Endothelial cell of umbilical vein (primary cell): ENCODE measurements around the gene GRM4. TPM values are rescaled to one million over a fixed set of nuclear protein-coding genes. Genes with fewer than 3 reads are reported as not detected.

ENCODE experiments used
- BruUV-seq: library from RNA; stranded (reverse); fragments of 400-500 nt; replicated peaks from 2 replicates; lab custom pipeline; 2021; lab: Mats Ljungman, UMichigan
- CTCF ChIA-PET: fragments of 300-600, 350-600 bp; sonication (Branson Sonifier 250); formaldehyde crosslinking; loops from one replicate; lab custom pipeline; 2021; ENCODE audit warnings: antibody characterized with exemption, inconsistent platforms; lab: Charles Lee
- POLR2A ChIA-PET: fragments of 300-600, 350-600 bp; sonication (Branson Sonifier 250); formaldehyde crosslinking; loops from one replicate; lab custom pipeline; 2021; ENCODE audit warnings: antibody characterized with exemption, inconsistent platforms; lab: Charles Lee
- DNase-seq: peaks from one replicate; pipeline ENCODE4 v3.0.0-alpha.2; 2011; ENCODE audit warnings: low read depth, low spot score
- FAIRE-seq: peaks from 2 replicates; lab custom pipeline; 2011; peaks lifted over from hg19 to GRCh38; lab: Jason Lieb, UNC
- H2AFZ ChIP-seq: 2 replicates; pipeline ENCODE4 v1.6.0; 2012; ENCODE audit warnings: low read depth, low read length, control low read depth, inconsistent platforms
- H3K27ac ChIP-seq: 2 replicates; pipeline ENCODE4 v1.5.1; 2011; ENCODE audit warnings: low read depth, mild to moderate bottlenecking, control low read depth, low read length, moderate library complexity; ENCODE audit not compliant: insufficient read depth
- H3K27me3 ChIP-seq, 2 experiments: 2 replicates each; pipeline versions ENCODE4 v1.6.0 to v1.6.1; 2011; ENCODE audit warnings: low read length in 2 of 2, mixed read lengths in 1 of 2; ENCODE audit not compliant: control insufficient read depth in 2 of 2, insufficient read depth in 2 of 2
- H3K36me3 ChIP-seq, 2 experiments: 2 replicates in 1 of 2; 3 replicates in 1 of 2; pipeline ENCODE4 v1.5.1; 2011; ENCODE audit warnings: low read length in 2 of 2, mild to moderate bottlenecking in 1 of 2, moderate library complexity in 1 of 2; ENCODE audit not compliant: control insufficient read depth in 2 of 2, insufficient read depth in 2 of 2; ENCODE audit errors: extremely low read depth in 1 of 2
- H3K4me1 ChIP-seq: 3 replicates; pipeline ENCODE4 v1.5.1; 2011; ENCODE audit warnings: mild to moderate bottlenecking, low read length; ENCODE audit not compliant: control insufficient read depth, insufficient read depth; ENCODE audit errors: extremely low read depth
- H3K4me2 ChIP-seq: 2 replicates; pipeline ENCODE4 v1.6.1; 2011; ENCODE audit warnings: low read length, control low read depth, mixed read lengths; ENCODE audit not compliant: insufficient read depth
- H3K4me3 ChIP-seq, 3 experiments: fragments of 200-600 bp in 1 of 3; sonication (generic), shearing (Covaris generic) in 1 of 3; replicated peaks in 1 of 3; 2 replicates each; pipeline ENCODE4 v1.5.1; 2011 to 2016; ENCODE audit warnings: control low read depth in 3 of 3, low read length in 3 of 3, mild to moderate bottlenecking in 2 of 3, inconsistent platforms in 1 of 3, low read depth in 1 of 3, moderate library complexity in 1 of 3; ENCODE audit not compliant: insufficient read depth in 1 of 3
- H3K79me2 ChIP-seq: 2 replicates; pipeline ENCODE4 v1.6.0; 2012; ENCODE audit warnings: low read length, inconsistent platforms; ENCODE audit not compliant: control insufficient read depth, insufficient read depth
- H3K9ac ChIP-seq: replicated peaks from 2 replicates; pipeline ENCODE3; 2011; ENCODE audit warnings: low read length, control low read depth; ENCODE audit not compliant: insufficient read depth; ENCODE audit errors: extremely low read depth
- H3K9me1 ChIP-seq: replicated peaks from 3 replicates; pipeline ENCODE4 v1.6.0; 2011; ENCODE audit warnings: mild to moderate bottlenecking, low read length; ENCODE audit not compliant: control insufficient read depth, insufficient read depth; ENCODE audit errors: extremely low read depth
- H3K9me3 ChIP-seq: replicated peaks from 2 replicates; pipeline ENCODE4 v1.5.1; 2012; ENCODE audit warnings: low read length, inconsistent platforms; ENCODE audit not compliant: control insufficient read depth, insufficient read depth
- H4K20me1 ChIP-seq: replicated peaks from 2 replicates; pipeline ENCODE3; 2011; ENCODE audit warnings: mild to moderate bottlenecking, low read length; ENCODE audit not compliant: control insufficient read depth, insufficient read depth; ENCODE audit errors: extremely low read depth
- EZH2 ChIP-seq: IDR thresholded peaks from 2 replicates; pipeline ENCODE4 v1.6.1; 2012; ENCODE audit warnings: borderline replicate concordance, low read depth, mild to moderate bottlenecking, moderate library complexity, low read length, inconsistent platforms; ENCODE audit not compliant: severe bottlenecking
- FOS ChIP-seq: IDR thresholded peaks from 2 replicates; pipeline ENCODE4 v1.6.1; 2011; ENCODE audit warnings: mild to moderate bottlenecking, low read length, moderate library complexity, borderline replicate concordance; ENCODE audit not compliant: insufficient read depth
- GATA2 ChIP-seq: IDR thresholded peaks from 2 replicates; pipeline ENCODE4 v1.7.0; 2011; ENCODE audit warnings: low read depth, mild to moderate bottlenecking, moderate library complexity, mixed read lengths, low read length; ENCODE audit not compliant: insufficient read length, insufficient read depth
- JUN ChIP-seq: IDR thresholded peaks from 2 replicates; pipeline ENCODE4 v1.6.1; 2011; ENCODE audit warnings: borderline replicate concordance, low read depth; ENCODE audit not compliant: insufficient read length, insufficient read depth
- POLR2AphosphoS5 ChIP-seq: IDR thresholded peaks from 2 replicates; pipeline ENCODE4 v1.6.1; 2012; ENCODE audit warnings: low read depth, mild to moderate bottlenecking, control low read depth, low read length, moderate library complexity; ENCODE audit not compliant: insufficient read depth
- dilution Hi-C: fragments of 300-500 bp; cut with MboI; formaldehyde crosslinking; loops from one replicate; pipeline ENCODE4 v1.15.0; 2019; ENCODE audit warnings: low sequenced_read_pairs; ENCODE audit not compliant: extremely low pct_ligation_motif_present
- intact Hi-C: fragments of 100-400 bp; cut with micrococcal nuclease; formaldehyde crosslinking; loops from one replicate; pipeline ENCODE4 v1.10.0; 2022
- polyA plus RNA-seq, 4 experiments: library from polyadenylated mRNA; depleted of rRNA in 3 of 4; stranded (reverse) in 3 of 4; unstranded in 1 of 4; fragments of >200 nt; gene quantifications; 2 replicates each; pipeline versions ENCODE4 v1.2.1 to v1.2.3, GENCODE V29; 2011 to 2012; ENCODE audit warnings: missing spikeins in 1 of 4
- total RNA-seq: library from RNA; stranded (reverse); gene quantifications from 2 replicates; pipeline ENCODE4 v1.2.3, GENCODE V29; 2021

Gene GRM4
- total and polyA plus RNA-seq, 2 donors (not counting 3 experiments of a cell fraction or from before 2014, with no cell fraction given): 0.03 TPM; not detected in 1

GRCh38 chr6:33995309-33996119 lies 150.4 kb downstream of the GRM4 start:
- BruUV-seq: no TSS peak

GRCh38 chr6:33994472-33995308 lies 151.2 kb downstream of the GRM4 start:
- Histone ChIP-seq H3K27ac (no peak overlapping the region), H3K9me1 (no peaks in the 10 kb centered on the region), H3K4me2 (no peak overlapping the region), H3K36me3 (no peaks in the 10 kb centered on the region), H3K9ac (no peak overlapping the region), H3K4me1 (no peaks in the 10 kb centered on the region), H3K79me2 (no peaks in the 10 kb centered on the region), H3K9me3 (no peaks in the 10 kb centered on the region), H3K27me3 (peaks cover 0 to 9% of the 10 kb centered on the region in 2 experiments), H4K20me1 (no peaks in the 10 kb centered on the region), H3K4me3 (no peak overlapping the region), H2AFZ (no peak overlapping the region)
- intact Hi-C loops: no loop called here
- ChIA-PET CTCF (interaction anchor here (1.2 to 1.5 kb wide), 2 partner anchors 15 to 60 kb away, joined by 3 to 4 read pairs; no protein-coding TSS in a partner anchor), POLR2A (no interaction called here)
- BruUV-seq: no TSS peak
- DNase-seq (no peak), FAIRE-seq (no peak)
- dilution Hi-C loops: no loop called here
- no peak for TF ChIP-seq GATA2
- no peak for TF ChIP-seq EZH2
- TF ChIP-seq JUN: no peak
- no peak for TF ChIP-seq POLR2AphosphoS5
- TF ChIP-seq FOS: no peak

More at GRCh38 chr6:33995309-33996119, 150.4 kb downstream of the GRM4 start:
- DNase-seq (no peak), FAIRE-seq (no peak)
- H3K27me3 ChIP-seq: peaks cover 0 to 11% of the 10 kb centered on the region in 2 experiments
- no peak overlapping the region for H3K4me2 ChIP-seq
- ChIA-PET CTCF (interaction anchor here (1.2 to 1.5 kb wide), 2 partner anchors 16 to 60 kb away, joined by 3 to 4 read pairs; no protein-coding TSS in a partner anchor), POLR2A (no interaction called here)
- no peaks in the 10 kb centered on the region for H3K36me3 ChIP-seq
- H3K79me2 ChIP-seq: no peaks in the 10 kb centered on the region
- H3K9me1 ChIP-seq: no peaks in the 10 kb centered on the region
- no peak overlapping the region for H2AFZ ChIP-seq
- intact Hi-C loops: no loop called here
- dilution Hi-C loops: no loop called here
- no peaks in the 10 kb centered on the region for H4K20me1 ChIP-seq
- H3K9me3 ChIP-seq: no peaks in the 10 kb centered on the region
- no peak for TF ChIP-seq POLR2AphosphoS5
- H3K27ac ChIP-seq: no peak overlapping the region
- no peaks in the 10 kb centered on the region for H3K4me1 ChIP-seq
- H3K9ac ChIP-seq: no peak overlapping the region
- no peak overlapping the region for H3K4me3 ChIP-seq
